Femur (tissue), 1 donor: ENCODE measurements around the gene NDUFAF2.

Experiments
- DNase-seq: peaks from one replicate; pipeline ENCODE4 v3.0.0-alpha.2; 2017

NDUFAF2 gene

DNA sequence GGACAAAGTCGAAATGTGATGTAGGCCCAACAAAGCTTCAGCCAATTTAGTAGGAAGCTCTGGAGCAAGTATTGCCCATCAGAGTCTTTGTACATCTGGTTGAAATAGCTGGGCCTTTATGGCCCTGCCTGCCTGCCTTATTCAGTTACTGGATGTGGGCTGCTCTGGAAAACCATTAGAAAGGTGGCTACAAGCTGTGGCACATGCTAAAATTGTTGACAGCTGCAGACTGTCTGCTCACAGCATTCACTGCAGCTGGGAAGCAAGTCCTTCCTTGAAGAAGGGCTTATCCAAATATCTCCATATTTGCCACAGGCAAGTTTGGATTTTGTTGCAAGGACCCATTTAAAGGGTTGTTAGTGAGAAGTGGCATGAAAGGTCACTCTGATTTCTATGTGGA, 192.8 kb downstream of the NDUFAF2 start:
- DNase-seq: no peak

DNA sequence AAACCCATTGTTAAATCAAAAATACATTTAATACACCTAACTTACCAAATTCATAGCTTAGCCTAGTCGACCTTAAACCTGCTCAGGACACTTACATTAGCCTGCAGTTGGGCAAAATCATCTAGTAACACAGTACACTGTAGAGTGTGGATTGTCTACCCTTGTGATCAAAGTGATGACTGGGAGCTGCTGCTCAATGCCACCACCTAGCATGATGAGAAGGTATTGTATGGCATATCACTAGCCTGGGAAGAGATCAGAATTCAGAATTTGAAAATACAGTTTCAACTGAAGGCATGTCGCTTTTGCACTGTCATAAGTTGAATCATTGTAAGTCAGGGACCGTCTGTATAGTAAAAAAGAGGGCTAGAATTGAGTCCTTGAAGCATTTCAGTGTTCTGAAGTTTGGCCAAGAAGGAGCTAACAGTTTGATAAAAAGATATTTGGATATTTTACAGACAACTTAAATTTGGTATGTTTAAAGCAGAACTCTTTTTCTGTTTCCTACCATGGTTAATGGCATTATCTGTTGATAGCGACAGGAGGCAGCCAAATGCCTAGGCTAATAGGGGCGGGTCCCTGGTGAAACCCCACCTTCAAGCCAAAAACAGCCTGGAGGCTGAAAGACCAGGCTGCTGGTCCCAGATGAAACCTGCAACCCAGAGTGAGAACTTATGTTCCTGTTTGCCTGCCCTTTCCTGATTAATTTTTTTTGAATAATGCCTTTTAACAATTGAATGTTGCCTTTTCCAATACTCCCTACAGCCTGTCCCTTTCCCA, 194.3 kb downstream of the NDUFAF2 start:
- DNase-seq: no peak

DNA sequence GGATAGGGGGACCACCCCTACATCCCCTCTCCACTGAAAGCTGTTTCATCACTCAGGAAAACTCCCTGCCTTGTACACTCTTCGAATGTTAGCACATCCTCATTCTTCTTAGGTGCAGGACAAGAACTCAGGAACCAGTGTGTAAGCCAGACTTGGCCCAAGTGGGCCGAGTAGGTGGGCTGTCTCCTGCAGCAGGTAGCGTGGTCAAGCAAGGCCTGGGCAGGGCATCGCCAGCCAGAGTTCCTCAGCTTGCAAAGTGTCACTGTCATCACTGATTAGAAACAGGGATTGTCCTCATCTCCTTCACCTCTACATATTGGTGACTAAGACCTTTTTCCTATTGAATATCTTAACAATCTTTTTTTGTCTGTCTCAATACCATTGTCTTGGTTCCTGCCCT, 194.9 kb downstream of the NDUFAF2 start:
- no peak for DNase-seq

DNA sequence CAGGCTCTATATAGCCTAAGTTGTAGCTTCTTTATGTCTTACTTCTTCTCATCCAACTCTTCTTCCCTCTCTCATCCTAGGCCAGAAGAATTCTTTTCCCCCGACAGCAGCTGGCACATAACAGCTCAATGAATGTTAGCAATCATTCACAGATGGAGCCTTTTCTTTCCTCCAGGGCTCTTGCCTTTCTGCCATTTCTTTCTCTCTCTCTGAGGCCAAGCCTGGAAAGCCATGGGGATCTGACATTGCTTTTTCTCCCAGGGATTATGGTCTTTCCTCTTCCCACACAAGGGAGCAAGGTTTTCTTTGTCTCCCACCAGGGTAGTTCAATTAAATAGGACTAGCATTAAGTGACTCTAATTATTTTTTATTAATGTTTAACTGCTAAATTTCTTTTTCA, 196.8 kb downstream of the NDUFAF2 start:
- DNase-seq: no peak

DNA sequence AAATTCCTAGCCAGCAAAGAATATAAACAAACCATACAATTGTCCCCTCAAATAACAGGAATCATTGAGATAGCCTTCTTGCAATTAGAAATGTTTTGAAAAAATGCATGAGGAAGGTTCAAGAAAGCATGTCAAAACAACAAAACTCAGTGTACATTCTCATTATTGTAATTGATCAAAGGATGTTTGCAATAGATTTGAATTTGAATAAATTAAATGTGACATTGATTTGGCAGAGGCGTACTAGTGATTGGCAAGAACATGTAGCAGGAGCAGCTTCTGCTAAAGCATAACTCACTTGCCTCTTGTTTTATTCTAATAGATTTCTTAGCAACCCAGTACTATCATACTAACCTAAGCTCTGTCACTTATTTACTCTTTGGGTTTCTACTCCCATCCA, 197.4 kb downstream of the NDUFAF2 start:
- no peak for DNase-seq

DNA sequence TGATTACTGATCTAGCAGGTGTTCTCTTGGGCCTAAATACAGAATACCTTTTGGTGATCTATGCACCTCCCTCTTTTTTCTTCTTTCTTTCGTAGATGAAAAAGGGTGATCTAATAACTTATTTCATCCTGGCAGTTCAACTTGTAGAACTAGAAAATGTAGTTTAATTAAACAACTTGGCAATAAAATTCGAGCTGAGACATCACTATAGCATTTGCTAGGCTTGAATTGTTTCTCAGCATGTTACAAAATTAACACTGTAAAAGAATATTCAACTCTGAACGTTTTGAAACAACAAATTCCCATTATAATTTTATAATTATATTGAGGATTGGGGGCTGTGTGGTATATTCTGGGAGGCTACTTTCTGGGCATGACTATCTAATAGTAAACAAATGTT, 197.8 kb downstream of the NDUFAF2 start:
- no peak for DNase-seq

DNA sequence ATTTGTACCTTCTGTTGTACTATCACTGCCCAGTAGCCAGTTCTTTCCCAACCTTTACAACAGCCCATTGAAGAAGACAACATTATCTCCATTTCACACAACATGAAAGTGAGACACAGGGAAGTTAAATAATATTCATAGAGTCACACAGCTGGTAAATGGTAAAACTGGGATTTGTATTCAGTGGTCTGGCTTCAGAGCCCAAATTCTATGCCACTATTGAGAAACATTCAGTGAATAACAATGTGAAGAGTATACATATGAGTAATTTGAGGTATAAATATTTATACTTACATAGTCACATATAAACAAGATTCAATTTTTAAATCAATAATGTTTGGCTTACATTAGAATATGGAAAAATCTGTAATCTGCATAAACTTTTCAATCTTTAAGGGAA, 203.5 kb downstream of the NDUFAF2 start:
- DNase-seq: no peak

DNA sequence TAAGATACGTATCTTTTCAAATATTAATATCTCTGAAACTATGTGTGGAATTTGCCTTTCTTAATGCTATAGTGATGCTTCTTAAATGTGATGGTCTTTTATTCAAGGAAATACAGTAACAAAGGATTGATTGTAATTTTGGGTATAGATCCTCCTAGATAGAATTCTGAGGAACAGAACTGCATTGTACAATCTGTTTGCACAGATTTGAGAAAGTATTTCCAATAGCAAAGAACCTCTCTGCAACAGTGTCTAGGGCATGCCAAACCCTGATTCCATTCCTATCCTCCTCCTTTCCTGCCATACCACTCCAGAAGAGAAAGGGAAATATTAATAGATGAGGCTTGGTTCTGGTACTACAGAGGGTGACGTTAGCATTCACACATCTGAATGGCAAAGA, 206.9 kb downstream of the NDUFAF2 start:
- DNase-seq: no peak

DNA sequence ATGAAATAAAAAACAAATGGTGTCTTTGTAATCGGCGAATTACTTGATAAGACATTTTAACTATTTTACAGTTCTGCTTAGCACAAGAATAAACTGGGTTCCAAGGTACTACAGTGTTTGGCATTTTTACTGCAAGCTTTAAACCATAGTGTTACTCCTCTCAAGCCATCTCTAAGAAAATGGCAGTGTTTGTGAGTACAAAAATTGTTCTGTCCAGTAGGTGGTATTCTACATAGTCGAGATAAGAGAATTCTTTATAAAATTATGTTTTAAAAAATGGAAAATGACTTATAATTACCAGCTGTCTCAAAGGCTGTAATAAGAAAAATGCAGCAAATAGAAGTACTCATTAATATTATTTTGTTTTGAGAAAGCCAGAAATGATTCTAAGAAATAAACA, 214.1 kb downstream of the NDUFAF2 start:
- no peak for DNase-seq

DNA sequence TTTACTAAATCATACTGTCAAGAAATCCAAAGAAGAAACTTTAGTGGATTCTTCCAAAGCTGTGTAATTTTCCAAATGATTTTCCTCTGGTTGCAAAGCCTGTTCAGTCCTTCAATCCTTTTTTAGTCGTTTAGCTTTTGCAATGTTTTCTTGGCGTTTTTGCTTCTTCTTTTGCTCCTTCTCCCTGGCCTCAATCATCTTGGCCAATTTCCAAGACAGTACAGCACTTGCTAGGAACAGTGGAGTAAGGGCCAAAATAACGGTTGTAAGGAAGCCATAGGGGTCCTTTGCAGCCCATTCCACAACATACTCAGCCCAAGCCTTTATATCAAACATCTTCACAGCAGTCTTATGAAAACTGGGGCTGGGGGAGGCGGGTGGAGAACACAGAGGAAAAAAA, 214.8 kb downstream of the NDUFAF2 start:
- no peak for DNase-seq

DNA sequence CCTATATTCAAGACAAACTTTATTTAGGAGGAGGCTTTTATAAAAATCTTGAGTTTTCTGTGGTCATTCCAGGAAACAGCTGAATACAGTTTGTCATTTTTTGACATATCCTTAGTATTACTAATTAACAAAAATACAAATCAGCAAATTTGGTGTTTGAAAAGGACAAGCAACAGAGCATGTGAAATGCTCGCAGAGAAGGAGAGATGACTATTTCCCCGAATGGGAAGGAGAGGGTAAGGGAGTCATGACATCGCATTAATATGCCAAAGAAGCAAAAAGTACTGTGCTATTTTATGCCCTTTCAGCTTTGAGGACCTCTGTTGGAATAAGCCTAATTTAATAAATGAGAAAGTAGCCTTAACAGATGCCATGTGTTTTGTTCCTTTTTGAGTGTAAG, 215.5 kb downstream of the NDUFAF2 start:
- no peak for DNase-seq

DNA sequence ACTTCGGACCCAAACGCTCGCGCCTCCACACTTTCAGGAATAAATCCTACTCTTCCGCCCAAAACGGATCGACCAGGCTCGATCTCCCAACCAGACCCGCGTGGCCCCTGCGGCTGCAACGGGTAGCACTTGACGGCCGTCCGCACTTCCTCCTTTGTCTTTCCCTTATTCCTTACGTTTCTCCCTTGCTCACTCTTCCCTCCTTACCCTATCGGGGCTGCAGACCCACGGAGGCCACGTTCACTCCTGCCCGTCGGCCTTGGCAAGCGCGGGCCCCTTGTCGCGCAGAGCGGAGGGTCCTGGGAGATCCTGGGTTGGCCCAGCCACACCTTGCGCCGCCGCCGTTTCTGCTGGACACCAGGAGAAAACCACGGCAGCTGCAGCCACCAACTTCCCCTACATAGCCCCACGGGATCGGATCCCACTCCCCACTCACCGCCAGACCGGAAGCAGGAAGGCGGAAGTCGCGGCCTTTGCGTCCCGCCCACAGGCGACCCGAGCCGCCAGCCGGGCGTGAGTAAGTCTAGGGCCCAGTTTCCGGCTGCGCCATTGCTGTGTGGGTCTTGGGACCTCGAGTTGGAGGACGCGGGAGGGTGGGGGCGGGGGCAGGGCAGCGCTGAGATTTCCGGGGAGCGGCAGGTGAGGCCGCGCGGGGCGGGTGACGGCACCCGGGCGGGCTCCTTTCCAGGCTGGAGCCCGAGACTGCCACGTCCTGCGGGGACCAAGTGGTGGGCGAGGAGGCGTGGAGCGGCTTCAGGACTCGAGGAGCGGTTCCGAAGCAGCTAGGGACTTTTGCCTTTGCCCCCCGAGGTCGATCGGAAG, 217.2 kb downstream of the NDUFAF2 start, which contains the start of gene SMIM15:
Gene SMIM15 (minus strand): TSS at position 459 of the 822 bp plus-strand sequence. CDS start 2,297 bp downstream, outside the sequence.
- DNase-seq: peak; percentile 93

DNA sequence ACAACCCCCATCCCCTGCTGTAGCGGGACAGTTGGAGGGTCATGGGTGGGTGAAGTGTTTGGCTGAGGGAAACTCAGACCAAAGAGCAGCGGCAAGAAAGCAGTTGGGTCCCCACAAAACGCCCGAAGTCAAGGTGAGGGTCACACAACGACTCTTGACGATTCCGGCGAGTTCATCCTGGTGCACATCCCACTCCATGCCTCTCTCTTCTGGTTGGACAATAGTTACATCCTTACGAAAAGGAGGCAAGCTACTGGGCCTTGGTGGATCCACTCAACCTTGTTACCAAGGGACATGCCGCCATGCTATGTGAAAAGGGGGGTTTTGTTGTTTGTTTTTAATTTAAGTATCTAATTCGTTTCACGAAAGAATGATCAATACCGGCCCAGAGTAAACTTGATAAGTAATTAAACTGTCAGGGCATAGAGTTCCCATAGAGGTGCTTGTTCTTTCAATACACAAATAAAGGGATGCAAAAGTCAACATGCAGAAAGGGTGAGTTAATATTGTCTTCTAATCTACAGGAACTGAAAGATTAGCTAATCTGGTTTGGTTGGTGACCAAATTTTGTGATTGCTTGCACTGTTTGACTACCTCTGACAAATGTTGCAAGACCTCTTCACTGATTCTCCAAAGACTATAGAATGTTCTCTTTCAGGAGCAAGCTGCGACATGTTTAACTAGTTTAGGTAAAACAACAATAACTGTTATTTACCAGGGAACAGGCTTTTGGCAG, 218.0 kb downstream of the NDUFAF2 start:
- DNase-seq: no peak

DNA sequence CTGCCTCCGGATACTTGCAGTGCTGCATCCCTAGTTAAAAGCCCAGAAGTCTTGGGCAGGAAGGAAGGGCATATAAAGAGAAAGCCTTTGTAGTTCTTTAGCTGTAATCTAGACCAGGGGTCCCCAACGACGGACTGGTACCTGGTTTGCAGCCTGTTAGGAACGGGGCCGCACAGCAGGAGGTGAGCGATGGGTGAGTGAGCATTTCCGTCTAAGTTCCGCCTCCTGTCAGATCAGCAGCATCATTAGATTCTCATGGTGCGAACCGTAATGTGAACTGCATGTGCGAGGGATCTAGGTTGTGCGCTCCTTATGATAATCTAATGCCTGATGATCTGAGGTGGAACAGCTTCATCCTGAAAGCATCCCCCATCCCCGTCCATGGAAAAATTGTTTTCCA, 218.9 kb downstream of the NDUFAF2 start:
- DNase-seq: no peak

DNA sequence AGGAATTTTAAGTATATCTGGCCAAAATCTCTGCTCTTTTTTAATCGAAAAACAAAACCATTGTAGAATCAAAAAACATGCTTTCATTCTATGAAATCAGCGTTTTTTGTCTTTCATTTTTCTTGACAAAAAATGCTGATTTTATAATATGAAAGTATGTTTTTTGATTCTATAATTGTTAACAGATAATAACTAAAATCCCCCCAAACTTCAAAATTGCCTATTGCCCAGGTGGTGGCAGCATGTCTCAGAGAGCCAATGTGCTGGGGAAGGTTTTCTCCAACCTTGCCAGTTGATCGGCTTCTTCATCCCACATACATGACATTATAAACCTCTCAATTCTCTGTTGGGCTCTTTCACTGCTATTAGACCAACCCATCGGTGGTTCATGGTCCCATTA, 222.4 kb downstream of the NDUFAF2 start:
- DNase-seq: no peak

DNA sequence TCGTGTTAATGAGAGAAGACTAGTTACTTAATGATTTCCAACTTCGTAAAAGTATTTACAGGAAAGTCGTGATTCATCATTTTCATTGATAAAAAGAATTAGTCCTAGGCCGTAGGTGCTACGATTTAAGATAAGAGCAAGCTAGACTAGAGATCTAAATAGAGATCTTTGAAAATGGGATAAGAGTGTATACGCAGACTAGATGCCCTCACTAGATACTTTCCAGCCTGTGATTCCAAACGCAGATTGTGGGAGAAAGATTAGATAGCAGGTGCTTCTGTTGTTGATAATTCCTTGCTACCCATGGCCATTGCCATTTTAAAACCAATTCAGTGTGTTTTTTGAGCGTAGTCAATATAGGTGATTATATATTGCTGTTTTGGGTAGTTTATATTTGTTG, 223.9 kb downstream of the NDUFAF2 start:
- no peak for DNase-seq

DNA sequence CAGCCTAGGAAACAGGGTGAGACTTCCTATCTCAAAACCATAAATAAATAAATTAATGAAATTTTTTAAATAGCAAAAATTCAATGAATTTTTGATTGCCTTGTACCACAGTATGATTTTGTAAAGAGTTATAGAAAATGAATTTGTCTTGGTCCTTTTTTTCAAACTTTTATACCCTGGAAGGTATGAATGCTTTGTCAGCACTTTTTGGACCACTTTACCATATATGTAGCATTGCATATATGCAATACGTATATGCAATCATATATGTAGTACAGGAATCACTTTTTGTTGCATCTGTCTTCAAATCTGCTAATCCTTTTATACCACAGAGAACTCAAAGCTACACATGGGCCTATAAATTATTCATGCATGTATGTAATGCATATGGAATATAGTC, 226.5 kb downstream of the NDUFAF2 start:
- DNase-seq: no peak

DNA sequence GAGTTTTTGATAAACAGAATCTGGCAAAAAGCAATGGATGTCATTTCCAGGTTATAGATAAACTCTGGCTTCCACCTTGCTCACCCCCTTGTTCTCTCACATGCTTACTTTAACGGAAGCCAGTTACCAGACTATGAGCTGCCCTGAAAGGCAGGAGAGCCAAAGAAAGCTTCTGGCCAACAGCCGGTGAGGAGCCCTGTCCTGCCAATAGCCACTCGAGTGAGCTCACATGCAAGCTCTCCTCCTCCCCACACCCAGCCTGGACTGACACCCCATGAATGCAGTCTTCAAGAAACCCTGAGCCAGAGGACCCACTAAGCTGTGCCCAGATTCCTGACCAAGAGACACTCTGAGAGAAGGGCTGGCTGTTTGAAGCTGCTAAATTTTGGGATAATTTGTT, 231.6 kb downstream of the NDUFAF2 start:
- no peak for DNase-seq

DNA sequence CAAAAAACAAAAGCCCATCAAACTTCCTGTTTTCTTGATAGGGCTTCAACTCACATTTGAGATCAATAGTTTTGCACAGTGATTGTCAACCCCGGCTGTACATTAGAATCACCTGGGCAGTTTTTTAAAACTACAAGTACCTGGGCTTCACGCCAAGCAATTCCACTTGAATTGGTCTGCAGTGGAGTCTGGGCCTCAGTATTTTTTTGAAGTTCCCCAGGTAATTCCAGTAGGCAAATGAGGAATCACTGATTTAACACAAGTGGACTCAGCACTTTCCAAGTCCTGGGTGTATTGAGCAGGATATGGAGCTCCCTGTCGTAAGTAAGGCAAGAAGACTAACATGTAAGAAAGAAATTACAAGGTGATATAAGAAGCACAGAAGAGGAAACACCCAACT, 232.1 kb downstream of the NDUFAF2 start:
- DNase-seq: no peak

DNA sequence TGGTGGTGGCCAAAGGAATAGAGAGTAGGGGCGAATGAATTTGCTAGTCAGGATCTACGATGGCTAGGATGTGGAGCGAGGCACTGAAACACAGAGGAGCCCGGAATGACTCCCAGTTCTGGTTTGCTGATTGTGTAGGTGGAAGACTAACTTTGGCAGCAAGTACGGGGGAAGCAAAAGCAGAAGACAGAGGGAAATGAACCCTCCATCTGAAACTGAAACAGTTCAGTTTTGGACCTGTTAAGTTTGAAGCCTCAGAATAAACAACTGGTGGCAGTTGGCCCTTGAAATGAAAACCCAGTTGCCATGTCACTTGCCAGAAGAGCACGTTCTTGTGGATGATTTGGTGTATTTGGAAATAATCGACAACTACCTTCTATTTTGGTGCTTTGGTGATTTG, 232.7 kb downstream of the NDUFAF2 start:
- no peak for DNase-seq

DNA sequence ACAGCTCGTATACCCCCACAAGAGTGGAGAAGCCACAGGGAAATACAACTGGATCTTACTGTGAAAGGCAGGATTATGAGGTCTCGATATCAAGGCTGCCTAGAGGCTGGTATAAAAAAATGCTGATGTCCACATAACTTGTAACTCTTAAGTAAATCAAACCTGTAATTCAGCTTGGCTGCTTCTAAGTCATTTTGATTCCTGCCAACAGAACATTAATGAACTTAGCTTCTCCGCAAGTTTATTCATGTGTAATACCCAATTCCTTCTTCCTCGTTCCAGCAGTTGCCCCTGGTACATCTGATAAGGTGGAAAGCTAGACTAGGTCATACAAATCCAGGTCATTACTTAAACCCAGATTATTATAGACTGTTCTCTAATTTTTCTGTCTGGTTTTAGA, 233.7 kb downstream of the NDUFAF2 start:
- DNase-seq: no peak

DNA sequence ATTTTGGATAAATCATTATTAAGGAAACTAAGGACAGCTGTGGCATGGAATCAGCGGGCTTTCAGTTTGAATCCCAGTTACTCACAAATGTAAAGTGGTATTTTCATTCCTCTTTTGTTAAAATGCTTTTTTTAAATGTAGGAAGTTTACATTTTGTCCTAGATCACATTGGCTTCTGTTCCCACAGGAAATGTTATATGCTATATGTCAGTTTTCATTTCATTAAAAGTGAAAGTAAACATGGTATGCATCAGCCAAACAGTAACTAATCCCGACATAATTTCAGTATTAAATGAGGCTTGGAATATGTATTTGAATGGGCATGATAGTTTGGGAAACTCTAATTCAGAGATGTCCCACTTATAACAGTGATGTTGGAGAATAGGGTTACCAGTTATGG, 235.9 kb downstream of the NDUFAF2 start:
- no peak for DNase-seq

DNA sequence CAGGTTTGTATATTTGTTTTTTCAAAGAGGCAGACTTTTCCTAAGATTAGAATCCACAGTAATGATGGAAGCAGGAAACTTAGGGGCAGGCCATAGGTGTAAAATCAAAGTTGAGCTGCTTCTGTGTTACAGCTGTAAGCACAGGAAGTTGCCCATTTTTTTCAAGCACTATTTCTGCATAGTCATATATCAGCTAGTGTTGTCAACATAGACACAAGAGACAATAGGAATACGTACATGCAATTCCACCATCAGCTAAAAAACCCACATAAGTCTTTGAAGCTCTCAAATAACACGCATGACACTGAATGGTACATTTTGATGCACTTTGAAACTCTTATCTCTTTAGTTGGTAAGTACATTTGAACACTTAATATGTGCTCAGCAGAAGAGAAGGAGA, 237.4 kb downstream of the NDUFAF2 start:
- no peak for DNase-seq

DNA sequence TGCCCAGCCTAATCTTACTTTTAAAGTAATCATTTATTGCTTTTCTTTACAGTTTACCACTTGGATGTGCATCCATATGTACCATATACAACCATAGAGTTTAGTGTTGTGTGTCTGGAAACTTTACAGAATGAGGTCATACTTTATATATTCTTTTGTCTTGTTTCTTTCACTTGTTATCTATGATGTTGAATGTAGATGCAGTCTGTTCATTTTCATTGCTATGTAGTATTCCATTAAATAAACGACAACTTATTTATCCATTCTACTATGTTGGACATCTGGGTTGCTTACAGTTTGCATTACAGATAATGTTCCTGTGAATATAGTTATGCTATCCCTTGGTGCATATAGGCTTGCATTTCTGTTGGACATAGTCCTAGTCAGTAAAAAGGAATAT, 238.5 kb downstream of the NDUFAF2 start:
- no peak for DNase-seq
